Dendritic cell treated with granulocyte-macrophage colony-stimulating factor and Interleukin-4, amounts not matched to agents 40 ng/mL and 50 ng/mL, for 4 days (primary cell): Measurements from ENCODE around the gene TPK1.
A peak's percentile ranks its signal among the peaks of the same experiment; 100 is the strongest.

ENCODE experiments used
- H3K27ac Mint-ChIP-seq: one replicate; pipeline ENCODE4 v1.8.0; 2022; ENCODE audit warnings: mild to moderate bottlenecking, mixed read lengths
- H3K27me3 Mint-ChIP-seq: one replicate; pipeline ENCODE4 v1.8.0; 2022; ENCODE audit warnings: mild to moderate bottlenecking, mixed read lengths
- H3K36me3 Mint-ChIP-seq: one replicate; pipeline ENCODE4 v1.8.0; 2022; ENCODE audit warnings: low read depth, mixed read lengths
- H3K4me1 Mint-ChIP-seq: one replicate; pipeline ENCODE4 v1.8.0; 2022; ENCODE audit warnings: low read depth, mixed read lengths
- H3K4me3 Mint-ChIP-seq: one replicate; pipeline ENCODE4 v1.8.0; 2022; ENCODE audit warnings: mild to moderate bottlenecking, moderate library complexity, mixed read lengths
- H3K9me3 Mint-ChIP-seq: one replicate; pipeline ENCODE4 v1.8.0; 2022; ENCODE audit warnings: mixed read lengths
- intact Hi-C: fragments of 100-400 bp; cut with micrococcal nuclease; formaldehyde crosslinking; loops from one replicate; pipeline ENCODE4 v1.15.0; 2022

TPK1 gene

DNA sequence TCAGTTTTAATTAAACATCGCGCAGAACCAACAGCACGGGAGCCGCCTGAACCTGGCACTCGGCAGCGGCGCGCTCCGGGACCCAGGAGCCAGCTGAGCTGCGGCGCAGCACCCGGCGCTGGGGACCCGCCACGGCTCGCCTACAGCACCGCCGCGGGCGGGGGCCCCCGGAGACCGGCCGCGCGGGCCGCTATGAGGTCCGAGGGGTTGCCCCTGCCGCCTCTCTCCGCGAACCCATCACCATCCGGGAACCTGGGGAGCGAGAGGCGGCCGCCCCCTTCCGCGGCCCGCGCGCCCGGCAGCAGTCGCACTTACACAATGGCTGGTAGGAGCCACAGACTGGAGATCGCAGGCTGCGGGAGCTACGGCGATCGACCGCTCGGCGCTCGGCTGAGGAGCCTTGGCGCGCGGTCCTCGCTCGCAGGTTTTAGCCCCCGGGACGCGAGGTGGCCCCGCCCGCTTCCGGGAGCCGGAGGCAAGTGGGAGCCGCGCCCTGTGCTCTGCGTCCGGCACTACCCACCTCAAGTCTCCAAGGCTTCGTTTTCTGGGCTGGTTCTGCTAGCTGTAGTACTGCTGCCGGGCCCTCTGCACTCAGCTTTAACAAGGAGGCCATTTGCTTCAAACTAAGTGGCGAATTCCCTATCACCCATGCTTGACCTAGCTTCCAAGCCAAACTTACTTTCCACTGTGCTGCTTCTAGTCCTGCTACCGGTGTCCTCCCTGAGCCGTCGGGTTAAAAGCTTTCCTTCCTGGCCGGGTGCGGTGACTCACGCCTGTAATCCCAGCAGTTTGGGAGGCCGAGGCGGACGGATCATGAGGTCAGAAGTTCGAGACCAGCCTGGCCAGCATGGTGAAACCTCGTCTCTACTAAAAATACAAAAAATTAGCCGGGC lies at the start of gene TPK1:
TPK1 (minus strand) TSS at position 402 of the 893 bp plus-strand sequence. CDS start 451 bp downstream, outside the sequence.
- Mint-ChIP-seq H3K4me3 (peak within 1 kb of the TSS; percentile 96), H3K27me3 (no peaks in the 10 kb centered on the region), H3K9me3 (no peaks in the 10 kb centered on the region), H3K36me3 (peaks cover 14% of the 10 kb centered on the region), H3K4me1 (peaks cover 39% of the 10 kb centered on the region), H3K27ac (peak within 1 kb of the TSS; percentile 97)
- intact Hi-C loops, result no loop called here

DNA sequence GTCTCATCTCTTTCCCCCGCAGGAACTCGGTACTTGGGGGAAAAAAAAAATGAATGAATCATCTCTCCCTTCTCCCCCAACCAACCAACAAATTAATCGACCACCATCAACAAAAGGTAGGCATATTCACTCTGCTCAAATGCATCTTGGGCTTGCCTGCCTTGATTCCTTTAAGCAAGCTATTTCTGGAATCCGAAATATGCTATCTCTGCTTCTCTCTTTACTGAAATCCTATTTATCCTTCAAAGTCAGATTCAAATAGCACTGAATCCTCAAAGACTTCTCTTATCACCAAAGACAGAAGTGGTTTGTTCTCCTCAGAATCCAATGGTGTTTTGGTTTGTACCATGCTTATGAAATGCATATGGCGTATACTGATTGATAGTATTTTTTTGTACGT lies 49.6 kb upstream of the TPK1 start:
- Mint-ChIP-seq H3K27me3 (no peaks in the 10 kb centered on the region), H3K4me3 (no peak overlapping the region), H3K36me3 (no peaks in the 10 kb centered on the region), H3K4me1 (no peaks in the 10 kb centered on the region), H3K9me3 (no peaks in the 10 kb centered on the region), H3K27ac (no peak overlapping the region)
- intact Hi-C loops, result no loop called here

DNA sequence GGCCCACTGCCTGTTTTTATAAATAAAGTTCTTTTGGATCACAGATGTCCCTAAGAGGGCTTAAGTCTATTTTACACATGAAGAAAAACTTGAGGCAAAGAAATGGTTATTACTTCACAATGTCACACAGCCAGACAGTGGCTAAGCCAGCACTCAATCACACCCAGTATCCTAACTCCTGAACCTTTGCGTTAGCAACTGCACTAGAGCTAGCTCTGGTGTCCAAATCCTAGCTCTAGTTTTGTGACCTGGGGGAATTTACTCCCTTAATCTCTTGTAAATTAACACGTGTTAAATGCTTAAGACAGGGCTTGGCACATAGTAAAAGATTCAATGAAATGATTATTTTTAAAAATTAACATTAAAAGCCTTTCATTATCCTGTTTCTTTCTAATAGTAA lies 49.0 kb upstream of the TPK1 start:
- no peak overlapping the region for H3K27ac Mint-ChIP-seq
- H3K4me3 Mint-ChIP-seq, result no peak overlapping the region
- H3K27me3 Mint-ChIP-seq, result no peaks in the 10 kb centered on the region
- H3K36me3 Mint-ChIP-seq, result no peaks in the 10 kb centered on the region
- intact Hi-C loops, result no loop called here
- no peaks in the 10 kb centered on the region for H3K4me1 Mint-ChIP-seq
- H3K9me3 Mint-ChIP-seq, result no peaks in the 10 kb centered on the region

DNA sequence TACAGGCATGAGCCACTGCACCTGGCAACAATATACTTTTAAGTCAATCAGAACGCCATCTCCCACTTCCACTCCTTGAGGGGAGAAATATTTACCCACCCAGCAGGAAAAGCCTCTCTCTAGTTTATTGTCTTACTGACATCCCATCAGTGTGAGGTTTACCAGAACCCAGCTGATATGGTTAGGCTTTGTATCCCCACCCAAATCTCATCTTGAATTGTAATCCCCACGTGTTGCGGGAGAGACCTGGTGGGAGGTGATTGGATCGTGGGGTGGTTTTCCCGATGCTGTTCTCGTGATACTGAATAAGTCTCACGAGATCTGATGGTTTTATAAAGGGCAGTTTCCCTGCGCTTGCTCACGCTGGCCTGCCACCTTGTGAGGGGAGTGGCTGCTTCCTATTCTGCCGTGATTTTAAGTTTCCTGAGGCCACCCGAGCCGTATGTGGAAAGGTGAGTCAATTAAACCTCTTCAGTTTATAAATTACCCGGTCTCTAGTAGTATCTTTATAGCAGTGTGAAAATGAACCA lies 37.5 kb upstream of the TPK1 start:
- Mint-ChIP-seq H3K9me3 (no peaks in the 10 kb centered on the region), H3K27ac (no peak overlapping the region), H3K4me1 (no peaks in the 10 kb centered on the region), H3K36me3 (no peaks in the 10 kb centered on the region), H3K4me3 (no peak overlapping the region), H3K27me3 (no peaks in the 10 kb centered on the region)
- intact Hi-C loops, result no loop called here

DNA sequence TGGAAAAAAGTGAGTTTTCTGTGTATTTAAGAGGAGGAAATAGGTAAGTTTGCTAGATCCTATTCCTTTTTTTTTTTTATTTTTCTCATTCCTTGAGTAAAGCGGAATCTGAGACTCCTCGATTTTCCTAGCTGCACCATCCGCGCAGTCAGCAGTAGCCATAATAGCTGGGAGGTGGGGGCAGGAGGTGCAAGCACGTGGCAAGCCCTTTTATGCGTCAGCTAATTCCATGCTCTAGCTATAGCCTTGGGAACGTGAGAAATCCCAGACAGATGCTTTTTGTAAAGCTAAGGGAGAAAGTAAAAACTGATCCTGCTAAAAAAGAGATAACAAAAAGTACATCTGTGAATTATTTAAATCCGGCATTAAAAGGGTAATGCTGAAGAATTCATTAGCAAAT lies 33.2 kb upstream of the TPK1 start:
- Mint-ChIP-seq H3K27me3 (no peaks in the 10 kb centered on the region), H3K9me3 (no peaks in the 10 kb centered on the region), H3K4me3 (no peak overlapping the region)

DNA sequence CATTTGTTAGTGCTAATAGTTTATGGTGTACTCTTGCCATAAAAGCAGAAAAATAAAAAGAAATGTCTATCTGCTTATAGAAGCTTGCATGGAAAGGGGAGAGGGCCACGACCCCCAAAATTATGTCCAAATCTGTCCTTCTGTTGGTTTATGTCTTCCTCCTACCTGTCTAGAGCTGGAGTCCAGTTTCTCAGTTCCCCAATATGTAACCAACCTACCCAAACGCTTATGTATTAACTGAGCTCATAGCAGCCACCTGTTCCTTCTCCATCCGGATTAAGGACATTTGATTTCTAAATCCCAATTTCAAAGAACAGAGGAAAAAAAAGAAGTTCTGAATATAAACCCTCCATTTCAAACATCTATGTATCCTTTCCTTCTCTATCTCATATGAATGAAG lies 30.3 kb upstream of the TPK1 start:
- Mint-ChIP-seq H3K36me3 (no peaks in the 10 kb centered on the region), H3K4me3 (no peak overlapping the region), H3K4me1 (no peaks in the 10 kb centered on the region), H3K9me3 (no peaks in the 10 kb centered on the region), H3K27ac (no peak overlapping the region), H3K27me3 (no peaks in the 10 kb centered on the region)
- intact Hi-C loops, result loop anchor here (10.0 kb wide), 1 partner anchor 111 kb away; no protein-coding TSS in a partner anchor

More for the DNA sequence above, 33.2 kb upstream of the TPK1 start:
- Mint-ChIP-seq H3K36me3 (no peaks in the 10 kb centered on the region), H3K27ac (no peak overlapping the region), H3K4me1 (no peaks in the 10 kb centered on the region)
- intact Hi-C loops, result loop anchor here (10.0 kb wide), 1 partner anchor 114 kb away; no protein-coding TSS in a partner anchor

DNA sequence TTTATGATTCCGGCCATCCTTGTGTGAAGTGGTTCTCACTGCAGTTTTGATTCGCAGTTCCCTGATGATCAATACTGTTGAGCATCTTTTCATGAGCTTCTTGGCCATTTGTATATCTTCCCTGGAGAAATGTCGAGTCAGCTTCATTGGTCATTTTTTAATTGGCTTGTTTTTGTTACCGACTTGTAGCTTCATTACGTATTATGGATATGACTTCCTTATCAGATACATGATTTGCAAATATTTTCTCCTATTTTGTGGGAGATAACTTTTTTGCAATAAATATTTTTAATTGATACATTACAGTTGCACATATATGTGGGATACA lies 27.4 kb upstream of the TPK1 start:
- Mint-ChIP-seq H3K27ac (no peak overlapping the region), H3K36me3 (no peaks in the 10 kb centered on the region), H3K4me3 (no peak overlapping the region), H3K27me3 (no peaks in the 10 kb centered on the region), H3K9me3 (no peaks in the 10 kb centered on the region), H3K4me1 (no peaks in the 10 kb centered on the region)
- intact Hi-C loops, result loop anchor here (10.0 kb wide), 1 partner anchor 108 kb away; no protein-coding TSS in a partner anchor

DNA sequence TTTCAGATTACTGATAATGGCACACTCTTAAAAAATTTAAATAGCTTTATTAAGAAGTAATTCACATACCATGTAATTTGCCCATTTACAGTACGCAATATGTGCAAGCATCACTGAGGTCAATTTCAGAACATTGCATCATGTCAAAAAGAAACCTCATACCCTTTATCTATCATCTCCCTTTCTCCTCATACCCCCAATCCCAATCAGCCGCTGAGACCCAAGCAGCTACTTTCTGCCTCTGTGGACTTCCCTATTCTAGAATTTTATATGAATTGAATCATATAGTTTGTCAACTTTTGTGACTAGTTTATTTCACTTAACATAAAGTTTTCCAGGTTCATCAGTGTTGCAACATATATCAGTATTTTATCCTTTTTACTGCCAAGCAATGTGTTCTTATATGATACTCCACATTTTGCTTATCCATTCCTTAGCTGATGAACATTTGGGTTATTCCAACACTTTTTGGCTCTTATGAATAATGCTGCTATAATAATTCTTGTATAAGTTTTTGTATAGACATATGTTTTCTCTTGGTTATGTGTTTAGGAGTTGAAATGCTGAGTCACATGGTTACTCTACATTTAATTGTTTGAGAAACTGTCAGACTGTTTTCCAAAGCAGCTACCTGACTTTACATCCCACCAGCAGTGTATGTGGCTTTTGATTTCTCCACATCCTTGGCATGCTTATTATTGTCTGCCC lies 26.9 kb upstream of the TPK1 start:
- intact Hi-C loops, result loop anchor here (10.0 kb wide), 1 partner anchor 108 kb away; no protein-coding TSS in a partner anchor
- H3K36me3 Mint-ChIP-seq, result no peaks in the 10 kb centered on the region

DNA sequence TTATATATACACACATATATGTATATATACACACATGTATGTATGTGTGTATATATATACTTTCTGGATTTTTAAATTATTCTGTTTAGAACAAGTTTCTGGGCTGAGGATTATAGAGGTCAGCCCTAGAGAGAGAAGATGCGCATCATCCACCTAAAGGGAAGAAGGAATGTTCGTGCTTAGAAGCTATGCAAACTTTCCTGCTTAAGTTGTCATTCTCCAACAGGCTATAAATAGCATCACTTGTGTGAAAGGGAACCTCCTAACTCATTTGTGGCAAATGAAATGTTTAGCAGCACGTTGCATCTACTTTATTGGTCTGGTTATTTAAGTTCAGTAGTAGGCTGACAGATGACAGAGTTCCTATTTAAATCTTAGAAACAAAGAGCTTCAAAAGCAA lies 23.9 kb upstream of the TPK1 start:
- Mint-ChIP-seq H3K4me3 (no peak overlapping the region), H3K36me3 (no peaks in the 10 kb centered on the region), H3K9me3 (no peaks in the 10 kb centered on the region), H3K4me1 (no peaks in the 10 kb centered on the region), H3K27ac (no peak overlapping the region), H3K27me3 (peaks cover 2% of the 10 kb centered on the region)
- intact Hi-C loops, result loop anchor here (10.0 kb wide), 1 partner anchor 105 kb away; no protein-coding TSS in a partner anchor

More for the DNA sequence above, 26.9 kb upstream of the TPK1 start:
- no peak overlapping the region for H3K27ac Mint-ChIP-seq
- no peaks in the 10 kb centered on the region for H3K9me3 Mint-ChIP-seq
- H3K27me3 Mint-ChIP-seq, result no peaks in the 10 kb centered on the region
- no peak overlapping the region for H3K4me3 Mint-ChIP-seq
- H3K4me1 Mint-ChIP-seq, result no peaks in the 10 kb centered on the region

DNA sequence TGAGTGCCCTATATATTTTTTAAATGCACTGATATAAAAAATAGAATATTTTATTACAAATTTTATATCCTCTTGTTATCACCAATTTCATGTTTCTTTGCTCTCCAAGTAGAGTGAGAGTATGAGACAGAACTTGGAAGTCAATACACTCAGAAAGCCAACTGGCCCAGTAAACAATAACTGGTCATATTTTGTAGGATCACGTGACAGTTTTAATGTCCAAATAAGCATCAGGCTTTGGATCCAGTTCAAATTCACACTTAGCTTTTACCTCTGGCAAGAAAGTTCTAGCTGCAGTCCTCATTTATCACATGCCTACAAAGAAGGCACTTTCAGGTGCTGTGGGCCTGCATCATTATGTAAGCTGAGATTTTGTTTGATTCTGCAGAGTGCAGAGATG lies 21.6 kb upstream of the TPK1 start:
- Mint-ChIP-seq H3K9me3 (no peaks in the 10 kb centered on the region), H3K4me3 (no peak overlapping the region), H3K4me1 (no peaks in the 10 kb centered on the region), H3K27ac (no peak overlapping the region), H3K36me3 (no peaks in the 10 kb centered on the region), H3K27me3 (peaks cover 2% of the 10 kb centered on the region)
- intact Hi-C loops, result no loop called here

DNA sequence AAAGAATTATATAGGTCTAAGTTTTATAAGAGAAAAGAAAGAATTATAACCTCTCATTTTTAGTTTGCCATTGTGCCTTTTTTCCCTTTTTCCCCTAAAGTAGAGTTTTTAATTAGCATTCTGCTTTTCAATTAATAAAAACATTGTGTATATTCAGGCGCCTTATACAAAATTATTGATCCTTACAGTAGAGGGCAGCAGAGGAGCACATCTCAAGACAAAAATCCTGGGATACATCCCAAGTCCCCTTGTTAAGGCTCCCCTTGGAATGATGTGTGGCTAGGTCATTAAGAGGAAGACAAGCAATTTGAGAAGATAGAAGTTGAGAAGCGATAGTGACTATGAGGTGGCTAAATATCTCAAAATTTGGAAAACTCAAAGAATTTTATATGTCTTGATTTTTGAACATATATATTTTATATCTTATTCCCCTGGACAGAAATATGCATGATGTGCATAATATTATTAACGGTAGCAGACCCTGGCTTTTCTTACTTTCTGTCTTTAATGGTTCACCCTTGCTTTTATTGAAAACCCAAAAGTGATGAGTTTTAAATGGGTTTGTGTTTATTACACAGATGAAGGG lies 19.1 kb upstream of the TPK1 start:
- Mint-ChIP-seq H3K9me3 (no peaks in the 10 kb centered on the region), H3K27me3 (peaks cover 2% of the 10 kb centered on the region), H3K36me3 (no peaks in the 10 kb centered on the region), H3K27ac (no peak overlapping the region), H3K4me1 (no peaks in the 10 kb centered on the region), H3K4me3 (no peak overlapping the region)
- intact Hi-C loops, result no loop called here

DNA sequence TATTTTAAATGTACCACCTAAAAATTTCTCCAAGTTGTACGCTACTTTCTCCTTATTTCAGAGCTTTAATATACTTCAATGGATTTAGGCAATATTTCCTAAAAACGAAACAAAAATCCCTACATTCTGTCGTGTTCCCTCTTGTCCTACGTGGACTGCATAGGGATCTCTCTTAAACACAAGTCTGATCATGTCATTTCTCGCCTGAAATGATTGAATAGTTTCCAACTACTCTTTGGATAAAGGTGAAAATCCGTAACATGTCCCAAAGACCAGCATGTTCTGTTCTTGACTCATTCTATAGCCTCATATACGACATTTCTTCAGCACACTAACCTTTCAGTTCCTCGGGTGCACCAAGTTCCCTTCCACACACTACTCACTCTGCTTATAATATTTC lies 17.7 kb upstream of the TPK1 start:
- H3K4me3 Mint-ChIP-seq, result no peak overlapping the region
- H3K4me1 Mint-ChIP-seq, result no peaks in the 10 kb centered on the region
- no peaks in the 10 kb centered on the region for H3K9me3 Mint-ChIP-seq
- peaks cover 2% of the 10 kb centered on the region for H3K27me3 Mint-ChIP-seq
- no peaks in the 10 kb centered on the region for H3K36me3 Mint-ChIP-seq
- intact Hi-C loops, result no loop called here
- H3K27ac Mint-ChIP-seq, result no peak overlapping the region

DNA sequence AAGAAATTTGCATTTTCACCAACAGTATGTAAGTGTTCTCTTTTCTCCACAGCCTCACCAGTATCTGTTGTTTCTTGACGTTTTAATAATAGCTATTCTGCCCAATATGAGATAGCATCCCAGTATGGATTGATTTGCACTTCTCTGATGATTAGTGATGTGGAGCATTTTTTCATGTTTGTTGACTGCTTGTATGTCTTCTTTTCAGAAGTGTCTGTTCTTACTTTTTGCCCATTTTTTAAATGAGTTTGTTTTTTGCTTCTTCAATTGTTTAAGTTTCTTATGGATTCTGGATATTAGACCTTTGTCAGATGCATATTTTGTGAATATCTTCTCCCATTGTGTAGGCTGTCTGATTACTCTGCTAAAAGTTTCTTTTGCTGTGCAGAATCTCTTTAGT lies 12.2 kb upstream of the TPK1 start:
- intact Hi-C loops, result no loop called here
- Mint-ChIP-seq H3K27ac (no peak overlapping the region), H3K4me3 (no peak overlapping the region)

DNA sequence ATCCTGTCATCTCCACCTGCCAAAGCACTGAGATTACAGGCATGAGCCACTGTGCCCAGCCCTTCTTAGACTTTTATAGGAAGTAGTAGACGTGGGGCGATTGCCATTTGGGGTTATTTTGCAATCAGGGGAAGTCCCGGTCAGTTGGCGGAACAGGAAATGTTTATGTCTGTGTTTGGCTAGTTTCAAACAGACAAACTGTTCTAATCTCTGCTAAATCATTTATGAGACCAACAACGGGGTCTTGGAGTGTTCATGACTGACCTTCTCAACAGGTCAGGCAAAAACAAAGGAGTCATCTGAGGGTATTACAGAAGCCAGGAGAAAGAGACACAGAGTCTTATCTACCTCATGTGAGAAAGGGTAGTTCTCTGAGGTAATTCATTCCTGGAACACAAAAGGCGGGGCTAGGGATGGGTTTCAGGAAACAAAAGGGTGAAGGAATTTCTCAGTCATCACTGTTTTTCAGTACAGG lies 6.6 kb upstream of the TPK1 start:
- H3K36me3 Mint-ChIP-seq, result no peaks in the 10 kb centered on the region
- no peaks in the 10 kb centered on the region for H3K9me3 Mint-ChIP-seq
- peaks cover 25% of the 10 kb centered on the region for H3K4me1 Mint-ChIP-seq
- H3K27me3 Mint-ChIP-seq, result no peaks in the 10 kb centered on the region
- H3K27ac Mint-ChIP-seq, result peak overlapping the region; percentile 95
- intact Hi-C loops, result no loop called here
- H3K4me3 Mint-ChIP-seq, result peak overlapping the region; percentile 68

More for the DNA sequence above, 12.2 kb upstream of the TPK1 start:
- Mint-ChIP-seq H3K4me1 (peaks cover 4% of the 10 kb centered on the region), H3K27me3 (no peaks in the 10 kb centered on the region), H3K9me3 (no peaks in the 10 kb centered on the region), H3K36me3 (no peaks in the 10 kb centered on the region)
